Cardiac fibroblast (primary cell): ENCODE data around the gene ACTA2.

Experiments
- DNase-seq, 2 donors: peaks; one replicate each; pipeline versions ENCODE4 v3.0.0 to v3.0.0-alpha.2; 2010; ENCODE audit warnings: low read depth in 2 of 2
- H3K4me3 ChIP-seq, 2 donors: replicated peaks in 1 of 2; 1 replicate in 1 of 2; 2 replicates in 1 of 2; pipeline ENCODE4 v1.5.1; 2011; ENCODE audit warnings: low read depth in 2 of 2, low read length in 2 of 2, mild to moderate bottlenecking in 2 of 2, moderate library complexity in 1 of 2
- CTCF ChIP-seq: IDR thresholded peaks from one replicate; pipeline ENCODE4 v1.5.1; 2011; ENCODE audit warnings: low read depth, mild to moderate bottlenecking, low read length, inconsistent platforms

ACTA2 gene

GRCh38 chr10:88989423-88989822 lies 36.9 kb upstream of the ACTA2 start:
- no peak for TF ChIP-seq CTCF
- peak overlapping the region; percentile 11 to 90 for H3K4me3 ChIP-seq
- DNase-seq: no peak

GRCh38 chr10:88987840-88988239 lies 35.3 kb upstream of the ACTA2 start:
- TF ChIP-seq CTCF: no peak
- DNase-seq: no peak
- H3K4me3 ChIP-seq: no peak overlapping the region

GRCh38 chr10:88987243-88987725 lies 34.7 kb upstream of the ACTA2 start:
- H3K4me3 ChIP-seq: no peak overlapping the region
- DNase-seq: no peak
- TF ChIP-seq CTCF: no peak

- H3K4me3 ChIP-seq: no peak overlapping the region
- peak; percentile 64 to 68 for DNase-seq
- TF ChIP-seq CTCF: peak; percentile 63
Observed at GRCh38 chr10:88986549-88987242, 34.1 kb upstream of the ACTA2 start.

- TF ChIP-seq CTCF: no peak
- DNase-seq: no peak
Observed at GRCh38 chr10:88984525-88984924, 32.0 kb upstream of the ACTA2 start.

GRCh38 chr10:88983939-88984338 lies 31.4 kb upstream of the ACTA2 start:
- TF ChIP-seq CTCF: no peak
- DNase-seq: no peak
- H3K4me3 ChIP-seq: no peak overlapping the region

More at GRCh38 chr10:88984525-88984924, 32.0 kb upstream of the ACTA2 start:
- no peak overlapping the region for H3K4me3 ChIP-seq

- TF ChIP-seq CTCF: no peak
- DNase-seq: peak in 1 of 2 donors; percentile 59
- H3K4me3 ChIP-seq: no peak overlapping the region
Observed at GRCh38 chr10:88983206-88983605, 30.6 kb upstream of the ACTA2 start.
